ENCODE data around the gene AIRE.

GRCh38 chr21:44304877-44305293, 19.2 kb downstream of the AIRE start:
- peak; percentile 64 for TF ChIP-seq CTCF (IDR thresholded peaks at IDR 0.05; ENCODE audit: insufficient read depth, low read length, poor library complexity, severe bottlenecking)
- TF ChIP-seq EZH2phosphoT487 (conservative IDR thresholded peaks at IDR 0.05; ENCODE audit: low read length), result no peak

All from SU-DHL-6 (cell line).